NCI-H146 treated with DMSO at 0.1 percent for 48 hours (cell line): Measurements from ENCODE around the gene IPO11.
"Not testable (repeated sequence)": the region's sequence is repeated elsewhere in the genome, so short reads cannot be mapped to it uniquely, and the experiment has no call there.

Experiments used
- DNase-seq: peaks from one replicate; lab custom pipeline; 2025; ENCODE audit not compliant: unreplicated experiment; lab: John Stamatoyannopoulos, UW

The IPO11 gene

GRCh38 chr5:62448528-62448927 is 36.0 kb downstream of the IPO11 start:
- no peak for DNase-seq

- DNase-seq, result no peak
These were observed 37.7 kb downstream of the IPO11 start for GRCh38 chr5:62450259-62450658.

- DNase-seq, result no peak
These were observed 44.5 kb downstream of the IPO11 start for GRCh38 chr5:62457071-62457470.

- peak; percentile 35 for DNase-seq
These were observed 48.0 kb downstream of the IPO11 start for GRCh38 chr5:62460578-62460983.

GRCh38 chr5:62461561-62461960 is 49.0 kb downstream of the IPO11 start:
- DNase-seq, result no peak

GRCh38 chr5:62465985-62466925 is 53.7 kb downstream of the IPO11 start:
- DNase-seq, result no peak

GRCh38 chr5:62473209-62473608 is 60.6 kb downstream of the IPO11 start:
- DNase-seq, result no peak

- no peak for DNase-seq
These were observed 62.5 kb downstream of the IPO11 start for GRCh38 chr5:62475072-62475471.

GRCh38 chr5:62477801-62478200 is 65.2 kb downstream of the IPO11 start:
- no peak for DNase-seq

GRCh38 chr5:62483556-62483955 is 71.0 kb downstream of the IPO11 start:
- DNase-seq, result no peak

GRCh38 chr5:62486672-62487071 is 74.1 kb downstream of the IPO11 start:
- no peak for DNase-seq

GRCh38 chr5:62488531-62488930 is 76.0 kb downstream of the IPO11 start:
- DNase-seq, result no peak

GRCh38 chr5:62489471-62489870 is 76.9 kb downstream of the IPO11 start:
- no peak for DNase-seq

GRCh38 chr5:62494772-62495171 is 82.2 kb downstream of the IPO11 start:
- no peak for DNase-seq

GRCh38 chr5:62496876-62497275 is 84.3 kb downstream of the IPO11 start:
- DNase-seq, result no peak

GRCh38 chr5:62498961-62499360 is 86.4 kb downstream of the IPO11 start:
- DNase-seq, result no peak

GRCh38 chr5:62499756-62500155 is 87.2 kb downstream of the IPO11 start:
- DNase-seq, result no peak

- DNase-seq, result no peak
These were observed 90.0 kb downstream of the IPO11 start for GRCh38 chr5:62502456-62503101.

GRCh38 chr5:62504129-62504528 is 91.6 kb downstream of the IPO11 start:
- DNase-seq, result no peak

GRCh38 chr5:62506659-62507460 is 94.3 kb downstream of the IPO11 start:
- DNase-seq, result no peak

GRCh38 chr5:62508760-62509159 is 96.2 kb downstream of the IPO11 start:
- not testable (repeated sequence) for DNase-seq
